Measurements from ENCODE around the gene MTNR1B.

The MTNR1B gene

DNA sequence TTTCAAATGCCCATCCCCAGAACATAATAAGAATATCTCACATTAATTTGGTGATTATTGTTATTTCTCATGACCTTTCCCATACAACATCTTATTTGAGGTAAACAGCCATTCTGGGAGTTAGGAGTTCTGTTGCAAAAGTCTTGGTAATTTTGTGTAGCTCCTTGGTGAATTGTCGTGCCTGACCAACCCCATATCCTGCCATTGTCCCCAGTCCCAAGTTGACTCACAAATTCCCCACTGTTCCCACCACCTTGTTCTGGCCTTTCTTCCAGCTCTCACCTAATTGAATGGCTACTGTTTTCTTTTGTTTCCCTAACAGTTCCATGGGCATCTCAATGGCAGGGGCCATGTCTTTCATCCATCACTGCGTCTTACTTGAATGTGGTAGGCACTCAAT is 8.0 kb downstream of the MTNR1B start:
- no peak for DNase-seq (ENCODE audit: low read depth in 4 of 4, low spot score in 1 of 4)

DNA sequence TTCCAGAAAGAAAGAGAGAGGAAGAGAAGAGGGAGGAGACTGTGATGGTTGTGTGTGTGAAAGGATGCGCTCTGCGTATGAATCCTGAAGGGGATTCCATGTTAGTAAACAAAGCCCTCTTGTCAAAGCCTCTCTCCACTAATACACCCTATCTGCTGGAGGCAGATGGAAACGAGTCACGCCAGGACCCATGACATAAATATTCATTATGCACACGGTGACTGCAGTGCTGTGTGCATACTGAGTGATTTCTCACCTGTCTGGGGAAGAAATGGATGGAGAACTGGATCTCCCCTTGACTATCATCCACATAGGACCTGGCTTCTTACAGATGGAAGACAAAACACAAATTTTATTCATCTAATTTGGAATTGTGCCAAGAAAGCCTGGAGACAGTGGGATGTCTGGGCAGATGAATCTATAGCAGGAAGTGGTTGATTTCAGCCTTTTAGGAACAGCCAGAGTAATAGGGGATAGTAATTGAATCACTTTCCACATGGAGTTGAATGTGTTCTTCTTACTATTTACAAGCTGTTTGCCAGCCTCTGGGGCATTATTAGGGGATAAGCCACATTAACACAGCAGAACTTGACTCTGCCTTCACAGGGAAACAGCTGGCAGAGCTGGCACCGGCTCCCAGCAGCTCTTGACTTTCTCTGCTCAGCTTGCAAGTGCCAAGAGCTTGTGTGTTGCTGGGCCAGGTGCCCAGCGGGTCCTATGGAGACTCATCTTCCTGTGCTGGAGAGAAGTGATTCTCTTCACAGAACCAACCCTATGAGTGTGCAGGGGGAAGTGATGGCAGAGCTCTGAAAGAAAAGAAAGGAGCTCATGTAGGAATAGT is 9.0 kb downstream of the MTNR1B start:
- no peak for DNase-seq (ENCODE audit: low read depth in 4 of 4, low spot score in 1 of 4)

DNA sequence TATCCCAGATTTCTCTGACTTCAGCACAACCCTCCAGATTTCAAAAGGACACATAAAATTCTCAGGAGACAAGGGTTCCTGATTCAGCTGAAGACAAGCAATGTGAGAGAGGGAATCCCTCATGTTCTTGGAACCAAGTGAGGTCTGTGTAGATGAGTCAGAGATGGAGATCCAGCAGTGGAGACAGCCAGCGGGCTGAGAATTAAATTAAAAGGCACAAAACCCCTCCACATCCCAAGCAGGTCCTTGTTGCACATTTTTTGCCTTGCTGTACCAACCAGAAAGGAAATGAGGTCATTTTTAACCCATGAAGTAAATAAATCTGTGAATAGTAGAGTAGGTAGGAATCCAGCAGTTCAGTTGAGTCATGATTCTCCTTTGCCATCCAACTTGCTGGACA is 9.7 kb downstream of the MTNR1B start:
- DNase-seq (ENCODE audit: low read depth in 4 of 4, low spot score in 1 of 4) = no peak

DNA sequence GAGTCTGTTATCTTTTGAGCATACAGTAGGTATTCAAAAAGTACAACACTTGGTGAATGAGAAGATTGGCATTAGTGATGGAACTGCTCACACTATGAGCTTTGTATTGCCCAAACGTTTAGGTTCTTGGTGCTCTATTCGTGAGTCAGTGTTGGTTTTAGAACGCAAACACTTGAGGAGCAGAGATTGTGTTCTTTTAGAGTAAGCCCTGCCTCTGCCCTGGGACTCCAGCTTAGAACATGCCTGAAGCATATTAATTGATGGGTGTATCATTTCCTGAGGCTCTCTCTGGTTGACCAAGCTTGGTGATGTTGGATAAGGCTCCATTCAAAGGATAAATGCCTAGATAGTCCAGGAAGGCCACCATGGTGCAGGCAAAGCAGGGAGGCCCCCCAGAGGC is 10.9 kb downstream of the MTNR1B start:
- no peak for DNase-seq (ENCODE audit: low read depth in 4 of 4, low spot score in 1 of 4)

DNA sequence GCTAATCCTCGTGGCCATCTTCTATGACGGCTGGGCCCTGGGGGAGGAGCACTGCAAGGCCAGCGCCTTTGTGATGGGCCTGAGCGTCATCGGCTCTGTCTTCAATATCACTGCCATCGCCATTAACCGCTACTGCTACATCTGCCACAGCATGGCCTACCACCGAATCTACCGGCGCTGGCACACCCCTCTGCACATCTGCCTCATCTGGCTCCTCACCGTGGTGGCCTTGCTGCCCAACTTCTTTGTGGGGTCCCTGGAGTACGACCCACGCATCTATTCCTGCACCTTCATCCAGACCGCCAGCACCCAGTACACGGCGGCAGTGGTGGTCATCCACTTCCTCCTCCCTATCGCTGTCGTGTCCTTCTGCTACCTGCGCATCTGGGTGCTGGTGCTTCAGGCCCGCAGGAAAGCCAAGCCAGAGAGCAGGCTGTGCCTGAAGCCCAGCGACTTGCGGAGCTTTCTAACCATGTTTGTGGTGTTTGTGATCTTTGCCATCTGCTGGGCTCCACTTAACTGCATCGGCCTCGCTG is 12.1 kb downstream of the MTNR1B start:
- DNase-seq (ENCODE audit: low read depth in 4 of 4, low spot score in 1 of 4) = no peak

DNA sequence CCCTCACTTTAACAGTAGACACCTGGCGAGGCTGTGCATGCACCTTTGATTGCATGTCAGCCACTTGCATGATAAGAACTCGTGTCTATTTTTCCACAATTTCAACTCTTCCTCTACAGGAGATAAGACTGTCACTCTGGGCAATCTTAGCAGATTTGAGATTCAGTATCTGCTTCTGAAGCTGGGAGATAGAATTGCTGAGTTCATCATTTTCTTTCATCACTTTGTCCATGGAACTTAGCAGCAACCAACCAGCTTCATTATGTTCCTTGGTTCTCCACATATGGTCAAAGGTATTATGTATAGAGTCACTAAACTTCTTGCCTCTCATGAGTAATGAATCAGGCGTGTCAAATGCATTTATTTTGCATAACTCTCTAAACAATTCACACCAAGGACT is 17.1 kb downstream of the MTNR1B start:
- DNase-seq (ENCODE audit: low read depth in 4 of 4, low spot score in 1 of 4) = no peak

DNA sequence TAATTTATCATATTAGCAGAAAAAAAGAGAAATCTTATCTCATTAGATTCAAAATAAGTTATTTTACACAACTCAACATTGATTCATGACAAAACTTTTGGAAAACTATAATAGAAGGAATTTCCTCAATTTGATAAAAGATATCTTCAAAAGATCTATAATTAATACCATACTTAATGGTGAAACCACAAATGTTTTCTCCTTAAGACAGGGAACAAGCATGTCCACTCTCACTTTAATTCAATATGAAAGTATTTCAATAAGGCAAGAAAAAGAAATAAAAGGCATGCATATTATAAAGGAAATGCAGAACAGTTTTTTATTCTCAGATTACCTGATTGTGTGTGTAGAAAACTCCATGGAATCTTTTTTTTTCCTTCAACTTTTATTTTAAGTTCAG is 23.6 kb downstream of the MTNR1B start:
- DNase-seq (ENCODE audit: low read depth in 4 of 4, low spot score in 1 of 4) = no peak

DNA sequence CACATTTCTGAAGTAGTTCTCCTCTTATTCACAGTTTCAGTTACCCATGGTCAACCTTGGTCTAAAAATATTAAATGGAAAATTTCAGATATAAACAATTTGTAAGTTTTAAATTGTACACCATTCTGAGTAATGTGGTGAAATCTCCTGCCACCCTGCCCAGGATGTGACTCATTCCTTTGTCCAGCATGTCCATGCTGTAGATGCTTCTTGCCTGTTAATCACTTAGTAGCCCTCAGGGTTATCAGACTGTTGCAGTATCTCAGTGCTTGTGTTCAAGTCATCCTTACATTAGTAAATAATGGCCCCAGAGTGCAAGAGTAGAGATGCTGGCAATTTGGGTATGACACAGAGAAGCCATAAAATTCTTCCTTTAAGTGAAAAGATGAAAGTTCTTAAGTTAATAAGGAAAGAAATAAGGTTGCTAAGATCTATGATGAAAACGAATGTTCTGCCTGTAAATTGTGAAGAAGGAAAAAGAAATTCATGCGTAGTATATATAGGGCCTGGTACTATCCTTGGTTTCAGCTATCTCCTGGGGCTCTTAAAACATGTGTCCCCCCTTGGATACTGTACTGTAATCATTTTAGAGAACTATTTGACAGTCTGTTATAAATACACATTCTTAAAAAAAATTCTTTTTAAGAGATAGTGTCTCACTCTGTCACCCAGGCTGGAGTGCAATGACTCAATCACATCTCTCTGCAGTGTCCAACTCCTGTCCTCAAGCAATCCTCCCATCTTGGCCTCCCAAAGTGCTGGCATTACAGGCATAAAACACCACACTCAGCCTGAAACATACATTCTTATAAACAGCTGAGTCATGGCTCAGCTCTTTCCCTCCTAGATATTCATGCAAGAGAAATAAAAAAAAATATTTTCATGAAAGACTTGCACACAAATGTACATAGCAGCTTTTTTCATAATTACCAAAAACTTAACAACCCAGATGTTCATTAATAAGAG is 31.3 kb downstream of the MTNR1B start:
- DNase-seq (ENCODE audit: low read depth in 4 of 4, low spot score in 1 of 4) = no peak

DNA sequence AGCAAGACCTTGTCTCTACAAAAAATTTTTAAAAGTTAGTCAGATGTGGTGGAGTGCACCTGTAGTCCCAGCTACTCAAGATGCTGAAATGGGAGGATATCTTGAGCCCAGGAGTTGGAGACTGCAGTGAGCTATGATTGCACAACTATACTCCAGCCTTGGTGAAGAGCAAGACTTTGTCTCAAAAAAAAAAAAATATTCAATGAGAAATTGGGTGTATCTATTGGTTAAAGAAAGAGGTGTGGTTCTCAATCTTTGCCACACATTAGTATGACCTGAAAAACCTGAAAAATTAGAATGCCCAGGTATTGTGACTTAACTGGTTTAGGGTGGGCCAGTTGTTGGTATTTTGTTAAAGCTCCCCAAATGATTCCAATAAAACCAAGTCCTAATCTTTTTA is 32.4 kb downstream of the MTNR1B start:
- DNase-seq (ENCODE audit: low read depth in 4 of 4, low spot score in 1 of 4) = no peak

DNA sequence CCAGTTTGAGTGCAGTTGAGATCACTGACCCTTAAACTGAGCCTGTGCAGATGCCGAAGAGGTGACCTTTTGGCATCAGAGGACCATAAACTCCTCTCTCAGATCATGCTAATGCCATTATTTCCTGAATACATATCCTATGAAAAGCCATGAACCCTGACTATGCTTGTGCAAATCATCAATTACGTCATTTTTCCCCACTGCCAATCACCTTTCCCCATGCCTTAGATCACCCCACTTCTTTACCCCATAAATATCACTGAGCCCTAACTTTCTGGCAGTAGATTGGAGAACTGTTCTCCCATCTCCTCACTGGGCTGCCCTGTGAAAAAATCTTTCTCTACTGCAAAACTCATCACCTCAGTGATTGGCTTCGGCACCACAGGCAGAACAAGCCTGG is 32.9 kb downstream of the MTNR1B start:
- DNase-seq (ENCODE audit: low read depth in 4 of 4, low spot score in 1 of 4) = no peak

DNA sequence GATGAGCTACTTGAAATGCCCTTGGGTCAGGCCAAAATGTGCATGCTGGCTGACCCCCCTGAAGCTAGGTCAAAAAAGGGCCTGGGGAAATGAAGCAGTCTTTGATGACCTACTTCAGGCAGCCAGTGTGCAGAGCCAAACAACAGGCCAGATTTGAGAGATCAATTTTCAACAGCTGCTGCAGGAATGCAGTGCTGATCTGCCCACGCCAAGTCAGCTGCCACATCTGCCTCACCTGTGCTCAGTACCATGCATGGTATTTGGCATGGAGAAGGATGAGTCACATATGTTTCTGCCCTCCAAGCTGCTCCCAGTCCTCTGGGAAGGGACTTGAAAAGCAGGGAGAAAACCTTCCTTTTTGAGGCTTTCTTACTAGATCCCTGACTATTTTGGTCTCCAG is 35.8 kb downstream of the MTNR1B start:
- no peak for DNase-seq (ENCODE audit: low read depth in 4 of 4, low spot score in 1 of 4)

DNA sequence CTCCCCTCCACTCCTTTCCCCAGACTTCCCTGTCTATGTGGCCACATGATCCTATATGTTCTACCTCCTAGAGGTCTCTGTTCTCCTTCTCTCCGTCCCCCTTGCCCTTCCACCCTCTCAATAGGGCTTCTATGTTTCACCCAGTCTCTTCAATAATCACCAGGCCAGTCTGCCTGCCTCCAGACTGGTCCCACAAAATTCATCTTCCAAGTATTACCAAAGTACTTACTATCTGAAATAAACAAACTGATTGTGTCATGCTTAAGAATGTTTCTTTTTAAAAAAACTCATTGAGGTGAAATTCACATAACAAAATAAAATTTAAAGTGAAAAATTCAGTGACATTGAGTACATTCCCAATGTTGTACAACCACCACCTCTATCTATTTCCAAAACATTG is 44.2 kb downstream of the MTNR1B start:
- no peak for DNase-seq (ENCODE audit: low read depth in 4 of 4, low spot score in 1 of 4)

DNA sequence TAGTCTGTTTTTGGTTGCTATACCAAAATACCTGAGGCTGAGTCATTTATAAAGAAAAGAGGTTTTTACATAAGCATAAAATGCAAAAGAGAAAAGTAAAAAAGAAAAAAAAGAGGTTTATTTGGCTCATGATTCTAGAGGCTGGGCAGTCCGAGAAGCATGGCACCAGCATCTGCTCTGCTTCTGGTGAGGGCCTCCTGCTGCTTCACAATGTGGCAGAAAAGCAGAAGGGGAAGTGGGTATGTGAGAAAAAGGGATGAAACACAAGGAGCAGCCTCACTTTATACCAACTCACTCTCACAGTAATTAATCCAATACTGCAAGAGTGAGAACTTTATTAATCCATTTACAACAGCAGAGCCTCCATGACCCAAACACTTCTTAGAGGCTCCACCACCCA is 47.1 kb downstream of the MTNR1B start:
- DNase-seq (ENCODE audit: low read depth in 4 of 4, low spot score in 1 of 4) = no peak

DNA sequence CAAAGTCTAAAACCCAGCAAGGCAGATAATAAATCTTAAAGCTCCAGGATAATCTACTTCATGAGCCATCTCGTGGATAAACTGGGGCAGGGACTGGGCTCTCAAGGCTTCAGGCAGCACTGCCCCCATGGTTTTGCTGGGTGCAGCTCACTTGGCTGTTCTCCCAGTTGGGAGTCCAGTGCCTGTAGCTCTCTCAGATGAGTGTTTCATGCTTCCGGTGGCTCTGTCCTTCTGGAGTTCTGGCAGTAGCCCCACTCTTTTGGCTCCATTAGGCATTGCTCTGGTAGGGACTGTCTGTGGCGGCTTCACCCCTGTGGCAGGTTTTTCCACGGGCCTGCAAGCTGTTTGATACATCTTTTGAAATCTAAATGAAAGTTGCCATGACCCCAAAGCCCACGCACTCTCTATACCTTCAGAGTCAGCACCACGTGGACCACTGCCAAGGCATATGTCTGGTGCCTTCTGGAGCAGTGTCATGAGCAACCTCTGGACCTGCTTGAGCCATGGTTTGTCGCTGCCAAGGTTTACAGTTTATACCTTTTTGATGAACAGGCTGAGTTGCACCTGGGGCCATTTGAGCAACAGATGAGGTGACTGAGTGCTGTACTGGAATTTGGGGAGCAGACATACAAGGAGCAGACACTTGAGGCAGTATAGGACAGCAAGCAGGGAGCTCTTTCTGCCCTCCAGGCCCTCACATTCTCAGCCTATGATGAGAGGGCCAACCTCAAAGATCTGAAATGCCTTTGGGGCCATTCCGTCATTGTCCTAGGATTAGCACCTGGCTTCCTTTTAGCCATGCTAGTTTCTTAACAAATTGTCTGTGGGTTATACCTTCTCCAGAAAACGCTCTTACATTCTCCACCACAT is 48.6 kb downstream of the MTNR1B start:
- DNase-seq (ENCODE audit: low read depth in 4 of 4, low spot score in 1 of 4) = no peak

DNA sequence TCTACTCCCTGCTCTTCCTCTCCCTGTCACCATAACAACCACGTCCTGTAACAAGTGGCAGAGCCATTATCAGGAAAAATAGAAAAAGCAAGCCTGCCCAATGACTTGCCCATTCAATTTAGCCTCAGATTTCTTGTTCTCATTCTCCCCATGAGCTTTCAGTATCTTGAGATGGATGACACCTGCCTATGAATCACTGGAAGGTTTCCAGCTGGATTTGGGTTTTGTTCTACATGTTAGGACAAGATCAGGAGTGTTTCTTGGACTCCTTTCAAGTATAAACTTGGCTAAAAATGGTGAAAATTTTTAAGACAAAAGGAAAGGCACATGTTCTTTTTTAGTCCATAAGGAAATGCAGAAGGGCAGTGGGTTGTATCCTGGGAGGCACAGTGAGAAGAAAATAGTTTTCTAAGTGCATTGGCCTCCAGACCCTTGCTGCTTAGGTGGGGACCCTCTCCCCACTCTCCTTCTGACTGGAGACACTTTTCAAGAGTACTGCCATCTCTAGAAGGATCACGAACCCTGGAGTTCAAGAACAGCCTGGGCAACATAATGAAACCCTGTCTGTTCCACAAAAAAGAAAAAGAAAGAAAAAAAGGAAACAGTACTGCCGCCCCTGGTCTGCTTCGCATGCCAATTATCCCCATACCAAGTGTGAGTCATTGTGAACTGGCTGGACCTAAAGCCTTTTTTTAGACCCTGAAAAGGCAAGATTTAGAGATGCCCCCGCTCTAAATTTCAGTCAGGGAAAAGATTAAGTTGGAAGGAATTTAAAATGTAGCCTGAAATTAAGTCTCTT is 51.0 kb downstream of the MTNR1B start:
- DNase-seq (ENCODE audit: low read depth in 4 of 4, low spot score in 1 of 4) = no peak

DNA sequence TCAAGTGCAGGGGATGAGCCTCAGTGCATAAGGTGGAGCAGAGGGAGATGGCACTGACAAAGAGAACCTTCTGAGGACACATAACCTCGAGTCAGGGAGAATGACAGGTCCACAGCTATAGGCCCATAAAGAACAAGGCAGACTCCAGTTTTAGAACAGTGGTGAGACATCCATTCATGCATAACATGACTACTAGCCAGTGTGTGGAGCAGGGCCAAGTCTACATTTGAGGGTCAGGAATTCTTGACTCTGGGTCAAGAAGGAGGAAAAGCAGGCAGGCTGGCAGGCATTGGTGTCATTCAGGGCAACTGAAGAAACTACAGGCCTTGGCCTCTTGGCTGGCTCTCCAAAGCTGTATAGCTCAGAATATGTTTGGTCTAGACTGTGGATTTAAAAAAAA is 54.9 kb downstream of the MTNR1B start:
- DNase-seq (ENCODE audit: low read depth in 4 of 4, low spot score in 1 of 4) = no peak

DNA sequence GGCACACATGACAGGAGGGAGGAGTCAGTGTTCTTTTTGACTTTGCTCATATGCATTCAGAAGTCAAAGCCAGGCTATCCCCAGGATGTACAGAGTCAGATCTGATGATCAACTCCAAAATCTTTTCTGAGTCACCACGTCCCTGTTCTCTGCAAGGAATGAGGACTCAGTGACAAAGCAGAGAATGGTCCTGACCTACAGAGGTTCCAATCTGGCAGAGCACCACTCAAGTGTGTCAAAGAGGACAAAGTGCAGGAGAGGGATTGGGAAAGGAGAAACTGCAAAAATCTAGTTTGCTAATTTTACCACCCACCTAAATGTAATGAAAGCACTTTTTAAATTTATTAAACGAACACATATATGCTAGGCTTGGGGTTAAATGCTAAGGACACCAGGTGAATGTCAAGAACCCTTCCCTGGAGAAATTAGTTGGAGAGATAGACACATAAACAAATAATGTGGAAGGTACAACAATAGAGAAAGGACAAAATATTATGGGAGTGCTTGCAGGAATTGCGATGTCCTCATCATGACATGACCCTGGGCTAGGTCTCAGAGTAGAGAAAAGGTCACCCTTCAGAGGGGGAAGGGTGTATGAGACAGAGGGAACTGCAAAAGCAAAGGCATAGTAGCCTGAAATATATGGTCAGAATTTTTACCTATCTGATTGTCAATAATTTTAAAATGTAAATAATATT is 56.3 kb downstream of the MTNR1B start:
- DNase-seq (ENCODE audit: low read depth in 4 of 4, low spot score in 1 of 4) = no peak

DNA sequence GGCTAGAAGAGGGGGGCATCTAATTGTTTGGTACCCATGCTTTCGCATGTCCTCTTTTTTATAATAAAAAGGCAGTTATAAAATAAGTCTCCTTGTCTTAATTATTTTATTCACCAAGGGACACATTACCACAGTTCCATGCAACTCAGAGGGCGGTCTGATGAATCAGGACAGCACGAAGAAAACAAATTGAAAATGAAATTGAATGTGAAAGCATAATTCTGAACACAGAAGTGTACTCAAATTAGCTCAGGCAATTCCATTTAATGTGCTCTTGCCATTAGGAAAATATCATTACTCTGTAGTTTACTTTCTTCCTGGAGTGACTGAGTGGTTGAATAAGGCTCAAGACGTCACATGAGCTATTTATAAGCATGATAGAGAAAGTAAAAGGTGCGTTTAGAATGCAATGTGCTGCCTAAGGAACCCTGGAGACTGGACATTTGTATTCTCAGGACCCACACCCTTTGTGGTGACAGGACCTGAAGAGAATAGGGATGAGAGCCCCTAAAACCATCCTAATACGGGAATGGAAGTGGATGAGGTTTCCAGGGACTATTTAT is 59.6 kb downstream of the MTNR1B start:
- DNase-seq (ENCODE audit: low read depth in 4 of 4, low spot score in 1 of 4) = no peak

DNA sequence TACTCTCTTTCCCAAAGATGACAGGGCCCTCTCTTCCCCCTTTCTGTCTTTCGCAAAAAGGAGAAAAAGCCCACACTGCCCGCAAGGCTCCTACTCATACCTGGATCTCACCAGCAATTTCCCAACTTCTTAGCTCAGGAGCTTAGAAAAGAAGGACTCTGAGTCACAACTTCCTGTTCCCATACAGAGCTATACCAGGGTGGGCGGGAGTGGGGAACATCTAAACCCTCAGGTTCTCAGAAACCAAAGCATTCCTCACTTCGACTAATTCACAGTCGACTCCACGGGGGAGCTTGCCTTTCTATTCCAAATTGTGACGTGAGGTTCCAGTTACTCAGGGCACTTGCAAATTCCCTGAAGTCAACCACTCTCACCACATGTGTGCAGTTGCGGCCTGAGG is 61.9 kb downstream of the MTNR1B start:
- no peak for DNase-seq (ENCODE audit: low read depth in 4 of 4, low spot score in 1 of 4)

Data from stimulated activated CD4-positive, alpha-beta T cell treated with anti-CD3 and anti-CD28 coated beads, Interleukin-1b, Interleukin-23, amount 100 ng/mL, for 24 hours (primary cell).